ENCODE data around the gene IL1RAPL2. TPM values are rescaled to one million over a fixed set of nuclear protein-coding genes. Genes with fewer than 3 reads are reported as not detected.
A peak's percentile ranks its signal among the peaks of the same experiment; 100 is the strongest.
"Not testable (repeated sequence)": the region's sequence is repeated elsewhere in the genome, so short reads cannot be mapped to it uniquely, and the experiment has no call there.

The IL1RAPL2 gene
- total RNA-seq = not detected
- long read RNA-seq = 0 reads

DNA sequence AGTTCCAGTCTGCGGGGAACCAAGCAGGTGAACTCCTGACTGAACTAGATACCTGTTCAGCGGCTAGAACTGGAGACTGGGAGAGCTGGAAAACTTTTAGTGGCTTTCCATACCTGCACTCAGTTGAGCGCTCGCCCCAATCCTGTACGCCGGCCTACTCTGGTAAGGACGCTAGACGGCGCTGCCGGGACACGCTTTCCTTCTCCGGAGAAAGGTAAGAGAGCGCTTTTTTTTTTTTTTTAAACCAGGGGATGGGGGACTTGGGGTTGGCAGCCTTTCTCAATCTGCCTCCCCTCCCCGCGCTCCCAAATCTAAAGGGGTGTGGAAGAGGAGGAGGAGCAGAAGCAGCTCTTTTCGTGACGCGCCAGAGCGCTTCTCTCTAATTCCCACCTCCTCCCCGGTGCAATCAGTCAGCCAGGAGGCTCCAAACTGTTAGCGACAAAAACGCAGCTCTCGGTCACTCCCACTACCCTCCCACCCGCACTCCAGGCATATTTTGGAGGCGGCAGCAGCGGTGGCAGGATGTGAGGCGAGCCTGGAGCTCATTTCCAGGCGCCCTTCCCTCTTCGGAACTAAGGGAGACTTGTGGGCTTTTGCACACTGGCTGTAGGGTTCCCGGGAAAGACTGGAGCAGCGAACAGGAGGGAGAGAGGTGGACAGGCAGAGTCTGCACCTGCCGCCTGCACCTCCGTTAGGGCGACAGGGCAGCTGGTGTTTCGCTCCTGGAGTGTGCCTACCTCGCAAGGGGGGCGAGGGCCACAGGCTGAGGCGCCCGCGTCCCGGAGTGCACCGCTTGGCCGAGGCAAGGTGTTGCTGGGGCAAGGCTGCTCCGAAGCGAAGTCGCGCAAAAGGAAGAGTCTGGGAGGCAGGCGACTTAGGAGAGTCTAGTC, at the start of gene IL1RAPL2:
Gene IL1RAPL2 (plus strand): TSS at position 409 of the 890 bp plus-strand sequence.
- intact Hi-C loops (cut with micrococcal nuclease) = no loop called here
- DNase-seq (peak; percentile 44), ATAC-seq (peak; percentile 52)

- intact Hi-C loops (cut with micrococcal nuclease) = no loop called here
- DNase-seq = no peak
Measured at GRCh38 chrX:104522386-104522785, 43.6 kb upstream of the IL1RAPL2 start.

GRCh38 chrX:104523858-104524257, 42.1 kb upstream of the IL1RAPL2 start:
- DNase-seq (no peak), ATAC-seq (no peak)
- intact Hi-C loops (cut with micrococcal nuclease) = no loop called here

More at GRCh38 chrX:104522386-104522785, 43.6 kb upstream of the IL1RAPL2 start:
- ATAC-seq = no peak

DNA sequence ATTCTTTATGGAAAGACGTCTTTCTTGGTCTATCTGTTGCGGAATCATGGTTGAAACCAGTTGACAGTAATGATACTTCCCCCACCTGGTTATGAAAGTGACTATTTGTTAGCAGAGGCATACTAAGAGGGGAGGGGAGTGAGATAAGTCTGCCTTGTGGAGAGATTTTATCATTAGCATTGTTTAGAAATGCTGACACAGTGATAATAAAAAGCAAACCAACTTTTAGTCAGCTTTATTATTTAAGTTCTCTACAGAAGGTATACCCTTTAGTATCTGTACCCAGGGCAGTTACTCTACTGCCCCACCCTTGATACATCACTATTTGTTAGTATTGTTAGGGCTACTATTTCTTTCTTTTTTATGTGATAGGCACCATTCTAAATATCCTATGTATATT, 26.9 kb upstream of the IL1RAPL2 start:
- intact Hi-C loops (cut with micrococcal nuclease) = no loop called here
- DNase-seq (no peak), ATAC-seq (no peak)

GRCh38 chrX:104542447-104542846, 23.6 kb upstream of the IL1RAPL2 start:
- DNase-seq; ATAC-seq; intact Hi-C loops (cut with micrococcal nuclease): not testable (repeated sequence)

GRCh38 chrX:104564335-104564734, 1.7 kb upstream of the IL1RAPL2 start:
- intact Hi-C loops (cut with micrococcal nuclease) = no loop called here
- DNase-seq = no peak
- no peak for ATAC-seq

GRCh38 chrX:104564921-104565703, 887 bp upstream of the IL1RAPL2 start:
- intact Hi-C loops (cut with micrococcal nuclease) = no loop called here
- no peak for ATAC-seq
- DNase-seq = no peak

GRCh38 chrX:104566681-104567501, 892 bp downstream of the IL1RAPL2 start:
- DNase-seq (no peak), ATAC-seq (no peak)
- intact Hi-C loops (cut with micrococcal nuclease) = no loop called here

DNA sequence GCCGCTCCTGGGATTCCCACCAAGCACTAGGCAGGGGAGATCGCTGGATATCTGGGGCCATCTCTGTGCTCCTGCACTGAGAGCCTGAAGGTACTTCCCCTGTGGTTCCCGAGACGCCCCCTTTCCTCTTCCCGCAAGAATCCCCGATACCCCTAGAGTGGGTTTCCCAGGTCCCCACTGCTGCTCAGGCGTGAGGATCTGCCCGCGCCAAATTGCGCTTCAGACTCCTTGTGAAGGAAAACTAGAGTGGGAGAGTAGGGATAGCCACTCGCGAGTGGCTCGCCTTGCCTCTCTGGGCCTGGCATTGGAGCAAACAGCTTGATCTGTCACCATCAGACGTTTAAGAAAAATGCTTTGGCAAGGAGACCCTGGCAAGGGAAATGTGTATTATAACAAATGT, 1.5 kb downstream of the IL1RAPL2 start:
- ATAC-seq (no peak), DNase-seq (no peak)
- intact Hi-C loops (cut with micrococcal nuclease) = no loop called here

- DNase-seq = no peak
- intact Hi-C loops (cut with micrococcal nuclease) = no loop called here
- no peak for ATAC-seq
Measured at GRCh38 chrX:104568304-104568915, 2.4 kb downstream of the IL1RAPL2 start.

GRCh38 chrX:104618106-104618895, 52.3 kb downstream of the IL1RAPL2 start:
- no peak for ATAC-seq
- intact Hi-C loops (cut with micrococcal nuclease) = no loop called here

DNA sequence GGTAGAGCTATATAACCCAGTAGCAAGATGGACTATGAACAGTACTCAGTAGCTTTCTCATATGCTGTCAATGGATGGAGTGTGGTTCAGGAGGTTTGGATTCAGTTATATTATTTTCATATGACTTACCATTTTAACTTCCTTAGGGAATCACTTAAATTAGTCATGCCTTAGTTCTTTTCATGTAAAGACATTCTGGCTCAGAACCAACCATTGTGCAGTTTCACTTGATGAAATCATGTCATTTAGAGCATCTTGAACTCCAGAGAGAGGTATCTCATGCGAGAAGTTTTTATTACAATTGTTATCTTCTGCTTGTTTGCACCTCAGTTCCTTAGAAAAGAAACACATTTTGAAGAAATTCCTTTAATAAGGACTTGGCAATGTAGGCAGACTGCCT, 55.8 kb downstream of the IL1RAPL2 start:
- ATAC-seq = no peak

More at GRCh38 chrX:104618106-104618895, 52.3 kb downstream of the IL1RAPL2 start:
- no peak for DNase-seq

DNA sequence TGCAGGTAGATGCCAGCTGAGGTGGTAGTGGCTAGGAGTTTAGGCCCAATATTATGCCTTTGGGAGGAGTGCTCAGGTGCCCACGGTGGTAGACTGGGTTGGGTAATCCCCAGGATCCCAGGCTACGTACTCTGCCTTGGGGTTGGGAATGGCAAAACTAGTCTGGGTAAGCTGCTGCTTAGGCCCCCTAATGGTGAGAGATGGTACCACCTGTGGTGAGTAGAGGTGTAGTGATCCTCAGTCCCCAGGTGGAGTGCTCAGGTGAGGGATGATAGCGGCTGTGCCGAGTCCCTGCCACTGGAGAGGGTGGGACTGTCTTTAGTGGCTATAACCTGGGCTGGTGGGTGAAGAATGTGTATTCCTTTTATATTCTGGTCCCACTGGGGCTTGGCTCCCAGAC, 75.2 kb downstream of the IL1RAPL2 start:
- intact Hi-C loops (cut with micrococcal nuclease) = no loop called here
- ATAC-seq = no peak
- no peak for DNase-seq

More for the DNA sequence above, 55.8 kb downstream of the IL1RAPL2 start:
- DNase-seq = no peak
- intact Hi-C loops (cut with micrococcal nuclease) = no loop called here

GRCh38 chrX:104647084-104647483, 81.1 kb downstream of the IL1RAPL2 start:
- DNase-seq (no peak), ATAC-seq (no peak)
- intact Hi-C loops (cut with micrococcal nuclease) = no loop called here

DNA sequence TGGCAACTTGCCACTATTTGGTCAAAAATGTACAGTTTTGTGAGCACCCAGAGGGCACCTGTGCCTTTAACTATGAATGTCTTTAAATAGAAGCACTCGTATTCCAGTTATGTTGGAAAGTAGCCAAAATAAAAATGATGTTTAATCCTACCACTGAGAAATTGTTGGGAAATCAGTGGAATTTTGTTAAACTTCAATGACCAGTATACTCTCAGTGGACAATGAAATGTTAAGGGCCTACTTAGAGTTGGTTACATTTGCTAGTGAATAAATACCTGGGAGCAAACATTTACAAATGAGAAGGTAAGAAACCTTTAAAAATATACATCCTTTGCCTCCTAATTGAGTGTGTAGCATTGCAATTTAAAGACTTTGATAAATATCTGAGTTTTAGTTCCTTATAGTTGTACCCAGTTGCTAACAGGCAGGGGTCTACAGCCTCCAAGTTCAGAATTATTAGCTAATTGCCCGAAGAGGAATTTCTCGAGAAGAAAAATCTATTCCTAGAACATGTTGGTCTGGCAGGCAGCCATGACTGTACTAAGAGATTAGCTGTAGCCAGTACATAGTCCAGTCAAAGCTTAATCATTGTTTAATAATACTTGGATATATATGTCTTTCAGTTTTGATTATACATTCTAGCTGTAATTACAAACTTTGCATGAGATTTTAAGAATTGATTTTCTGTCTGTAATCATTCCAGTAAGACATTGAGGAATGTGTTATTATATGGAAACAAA, 93.2 kb downstream of the IL1RAPL2 start:
- intact Hi-C loops (cut with micrococcal nuclease) = no loop called here
- DNase-seq (peak; percentile 29), ATAC-seq (peak; percentile 48)

DNA sequence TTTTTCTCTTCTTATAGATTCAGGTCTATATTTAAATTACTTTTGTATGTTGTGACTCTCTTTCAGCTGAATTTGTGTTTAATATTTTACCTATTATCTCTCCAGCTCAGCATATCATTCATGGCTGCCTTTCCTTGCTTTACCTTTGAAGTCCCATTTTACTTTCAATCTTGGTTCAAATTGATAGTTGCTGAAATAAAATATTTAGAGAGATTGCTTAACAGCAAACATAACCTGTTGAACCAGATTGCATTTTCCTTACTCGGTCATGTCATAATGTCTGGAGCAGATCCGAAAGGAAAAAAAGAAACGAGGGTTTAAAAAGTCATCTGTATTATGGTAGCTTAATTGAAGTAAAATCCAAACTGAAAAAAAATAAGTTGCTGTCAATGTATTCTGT, 94.1 kb downstream of the IL1RAPL2 start:
- intact Hi-C loops (cut with micrococcal nuclease) = no loop called here

GRCh38 chrX:104662694-104663093, 96.7 kb downstream of the IL1RAPL2 start:
- DNase-seq (no peak), ATAC-seq (no peak)
- intact Hi-C loops (cut with micrococcal nuclease) = no loop called here

More for the DNA sequence above, 94.1 kb downstream of the IL1RAPL2 start:
- DNase-seq (no peak), ATAC-seq (no peak)
